Fibroblast of villous mesenchyme (primary cell): ENCODE measurements around the gene KRTAP10-2. TPM values are rescaled to one million over a fixed set of nuclear protein-coding genes. Genes with fewer than 3 reads are reported as not detected.

Experiments used
- DNase-seq: peaks from one replicate; pipeline ENCODE4 v3.0.0-alpha.2; 2010; ENCODE audit warnings: low read depth
- H3K4me3 ChIP-seq: 2 replicates; pipeline ENCODE4 v1.5.1; 2011; ENCODE audit warnings: low read depth, mild to moderate bottlenecking, low read length
- CTCF ChIP-seq: IDR thresholded peaks from 2 replicates; pipeline ENCODE4 v1.5.1; 2012; ENCODE audit warnings: low read depth, mild to moderate bottlenecking, low read length; ENCODE audit not compliant: insufficient read depth
- total RNA-seq: library from RNA; depleted of rRNA; stranded (reverse); fragments of >200 nt; gene quantifications from 2 replicates; pipeline ENCODE4 v1.2.3, GENCODE V29; 2012

The KRTAP10-2 gene
- total RNA-seq, 1 donor = not detected

GRCh38 chr21:44548922-44549321, 2.4 kb downstream of the KRTAP10-2 start:
- DNase-seq = no peak
- no peak for TF ChIP-seq CTCF
- H3K4me3 ChIP-seq = no peak overlapping the region

- no peak overlapping the region for H3K4me3 ChIP-seq
- no peak for TF ChIP-seq CTCF
- DNase-seq = no peak
These were observed 2.9 kb downstream of the KRTAP10-2 start for GRCh38 chr21:44548381-44548780.

DNA sequence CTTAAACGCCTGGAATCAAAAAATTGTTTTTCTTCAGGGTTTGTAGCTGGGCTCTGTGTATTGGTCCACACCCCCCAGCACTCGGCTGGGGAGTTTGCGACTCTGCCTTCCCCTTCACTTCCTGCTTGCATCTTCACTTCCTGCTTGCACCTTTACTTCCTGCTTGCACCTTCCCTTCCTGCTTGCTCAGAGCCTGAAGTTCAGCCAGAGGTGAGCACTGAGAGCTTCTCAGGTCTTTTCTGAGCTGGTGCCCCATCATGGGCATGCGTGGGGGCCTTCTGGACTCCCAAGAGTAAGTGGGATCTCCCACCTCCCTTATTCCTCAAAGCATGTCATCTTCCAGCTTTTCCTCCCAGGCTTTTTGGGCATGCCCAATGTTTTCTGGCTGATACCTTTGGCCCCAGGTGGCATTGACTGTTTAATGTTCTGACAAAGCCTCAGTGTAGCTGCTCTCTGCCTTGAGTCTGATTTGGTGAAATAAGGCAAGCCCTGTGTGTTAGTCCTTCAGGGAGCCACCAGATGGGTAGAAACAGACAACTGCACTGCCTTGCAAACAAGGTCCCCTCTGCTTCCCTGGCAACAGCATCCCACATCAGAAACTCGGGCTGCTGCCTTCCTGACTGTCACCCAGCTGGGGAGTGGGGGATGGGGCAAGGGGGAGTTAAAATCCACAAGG, 3.5 kb downstream of the KRTAP10-2 start:
- DNase-seq = no peak
- no peak for TF ChIP-seq CTCF
- H3K4me3 ChIP-seq = no peak overlapping the region

- no peak for DNase-seq
- no peak for TF ChIP-seq CTCF
- H3K4me3 ChIP-seq = no peak overlapping the region
These were observed 6.7 kb downstream of the KRTAP10-2 start for GRCh38 chr21:44544566-44544965.

DNA sequence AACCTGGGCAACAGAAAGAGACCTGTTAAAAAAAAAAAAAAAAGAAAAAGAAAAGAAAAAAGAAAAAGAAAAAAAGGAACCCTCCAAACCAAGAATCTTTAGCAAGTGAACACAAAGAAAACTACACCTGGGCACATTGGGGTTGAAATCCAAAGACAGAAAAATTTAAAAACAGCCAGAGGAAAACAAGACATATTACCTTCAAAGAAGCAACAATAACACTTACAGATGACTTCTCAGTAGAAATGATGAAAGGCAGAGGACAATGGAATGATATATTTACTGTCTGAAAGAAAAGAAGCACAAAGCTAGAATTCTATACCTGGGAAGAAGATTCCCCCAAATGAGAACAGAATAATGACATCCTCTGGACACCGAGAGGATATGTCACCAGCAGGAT, 8.6 kb downstream of the KRTAP10-2 start:
- no peak for DNase-seq
- no peak for TF ChIP-seq CTCF

GRCh38 chr21:44540741-44541288, 10.5 kb downstream of the KRTAP10-2 start:
- no peak for TF ChIP-seq CTCF
- no peak for DNase-seq
- no peak overlapping the region for H3K4me3 ChIP-seq

More for the DNA sequence above, 8.6 kb downstream of the KRTAP10-2 start:
- no peak overlapping the region for H3K4me3 ChIP-seq
